A549 (cell line): Measurements from ENCODE around the gene SPIB. TPM values are rescaled to one million over a fixed set of nuclear protein-coding genes. Genes with fewer than 3 reads are reported as not detected.

Source experiments
- ATAC-seq, 2 experiments: fragments of 200-7000 bp in 1 of 2; fragments of >200 bp in 1 of 2; cut with Nextera tagmentation in 1 of 2; cut with Tn5 transposase in 1 of 2; 3 replicates each; pipeline versions ENCODE4 v1.8.0 to v1.9.1; 2018 to 2020; ENCODE audit warnings: mild to moderate bottlenecking in 1 of 2, moderate library complexity in 1 of 2
- CTCF ChIA-PET: fragments of 300-600 bp; sonication (Branson Sonifier 250); formaldehyde crosslinking; extraction: SDS; loops from one replicate; lab custom pipeline; 2021; ENCODE audit warnings: antibody characterized with exemption, inconsistent platforms; lab: Yijun Ruan, JAX
- POLR2A ChIA-PET: fragments of 350-600 bp; formaldehyde crosslinking; extraction: SDS; loops from one replicate; lab custom pipeline; 2021; ENCODE audit warnings: antibody characterized with exemption, inconsistent platforms; lab: Yijun Ruan, JAX
- DNase-seq, 2 experiments: peaks; one replicate each; pipeline versions ENCODE4 v3.0.0 to v3.0.0-alpha.2; 2011 to 2016; ENCODE audit warnings: low read depth in 1 of 2, low spot score in 1 of 2
- FAIRE-seq: peaks from 2 replicates; lab custom pipeline; 2011; peaks lifted over from hg19 to GRCh38; lab: Jason Lieb, UNC
- H3K27ac ChIP-seq, 2 experiments: fragments of >200 bp; sonication (Bioruptor Twin); formaldehyde crosslinking; 3 replicates each; pipeline ENCODE4 v1.5.1; 2016 to 2017
- H3K4me1 ChIP-seq: fragments of >200 bp; sonication (Bioruptor Twin); formaldehyde crosslinking; 3 replicates; pipeline ENCODE4 v1.6.1; 2016
- H3K4me2 ChIP-seq: fragments of >200 bp; sonication (Bioruptor Twin); formaldehyde crosslinking; 3 replicates; pipeline ENCODE4 v1.6.1; 2016
- H3K4me3 ChIP-seq: fragments of >200 bp; sonication (Bioruptor Twin); formaldehyde crosslinking; 3 replicates; pipeline ENCODE4 v1.5.1; 2016
- H3K9me3 ChIP-seq: fragments of >200 bp; sonication (Bioruptor Twin); formaldehyde crosslinking; 3 replicates; pipeline ENCODE4 v1.6.1; 2016
- ATOH8 ChIP-seq: fragments of 250-450 bp; sonication (Bioruptor Pico); IDR thresholded peaks from 2 replicates; pipeline ENCODE4 v1.5.0; 2020; ENCODE audit warnings: low read depth, mild to moderate bottlenecking, moderate library complexity
- BCL3 ChIP-seq: fragments of >200 bp; sonication (Bioruptor Twin); formaldehyde crosslinking; IDR thresholded peaks from 3 replicates; pipeline ENCODE4 v1.6.1; 2016
- BHLHE40 ChIP-seq: IDR thresholded peaks from 2 replicates; pipeline ENCODE4 v1.6.1; 2012; ENCODE audit warnings: low read depth, low read length, inconsistent platforms
- CBX8 ChIP-seq: fragments of 200-600 bp; sonication (generic); IDR thresholded peaks from 2 replicates; pipeline ENCODE4 v1.6.1; 2016
- CHD4 ChIP-seq: fragments of 200-600 bp; sonication (generic); IDR thresholded peaks from 2 replicates; pipeline ENCODE4 v1.6.1; 2016; ENCODE audit warnings: antibody characterized with exemption, mild to moderate bottlenecking, borderline replicate concordance
- ELK1 ChIP-seq: fragments of 150-350 bp; IDR thresholded peaks from 2 replicates; pipeline ENCODE4 v1.6.1; 2014; ENCODE audit warnings: low read depth, mild to moderate bottlenecking, low read length
- EP300 ChIP-seq, 2 experiments: fragments of >200 bp; sonication (Bioruptor Twin); formaldehyde crosslinking; IDR thresholded peaks; 2 replicates in 1 of 2; 3 replicates in 1 of 2; pipeline ENCODE4 v1.6.1; 2016 to 2017
- FOXS1 ChIP-seq: fragments of 250-450 bp; sonication (Bioruptor Pico); IDR thresholded peaks from 2 replicates; pipeline ENCODE4 v1.5.0; 2020; ENCODE audit warnings: mild to moderate bottlenecking, moderate library complexity
- GATA3 ChIP-seq: IDR thresholded peaks from 2 replicates; pipeline ENCODE4 v1.6.1; 2012; ENCODE audit warnings: borderline replicate concordance
- HEYL ChIP-seq: fragments of 250-450 bp; sonication (Bioruptor Pico); IDR thresholded peaks from 2 replicates; pipeline ENCODE4 v1.8.0; 2021; ENCODE audit warnings: mild to moderate bottlenecking, moderate library complexity
- HMGXB4 ChIP-seq: fragments of 250-450 bp; sonication (Bioruptor Pico); IDR thresholded peaks from 2 replicates; pipeline ENCODE4 v1.5.0; 2021; ENCODE audit warnings: mild to moderate bottlenecking, moderate library complexity, borderline replicate concordance
- HOXB13 ChIP-seq: fragments of 250-450 bp; sonication (Bioruptor Pico); IDR thresholded peaks from 2 replicates; pipeline ENCODE4 v1.5.0; 2020; ENCODE audit warnings: low read depth, mild to moderate bottlenecking, moderate library complexity
- JUN ChIP-seq, 2 experiments: fragments of >200 bp; sonication (Bioruptor Twin); formaldehyde crosslinking; IDR thresholded peaks; 2 replicates in 1 of 2; 3 replicates in 1 of 2; pipeline ENCODE4 v1.6.1; 2016 to 2017
- JUNB ChIP-seq: fragments of >200 bp; sonication (Bioruptor Twin); formaldehyde crosslinking; IDR thresholded peaks from 2 replicates; pipeline ENCODE4 v1.6.1; 2016
- KDM1A ChIP-seq: fragments of 200-600 bp; sonication (generic); IDR thresholded peaks from 2 replicates; pipeline ENCODE4 v1.6.1; 2016; ENCODE audit warnings: low read depth, mild to moderate bottlenecking
- KDM5A ChIP-seq: fragments of 200-600 bp; sonication (generic); IDR thresholded peaks from 2 replicates; pipeline ENCODE4 v1.6.1; 2016; ENCODE audit warnings: antibody characterized with exemption, mild to moderate bottlenecking
- MAZ ChIP-seq: fragments of 150-350 bp; IDR thresholded peaks from 2 replicates; pipeline ENCODE4 v1.6.1; 2014; ENCODE audit warnings: antibody characterized with exemption, low read depth, low read length, borderline replicate concordance
- PHF8 ChIP-seq: fragments of 200-600 bp; sonication (generic); IDR thresholded peaks from 2 replicates; pipeline ENCODE4 v1.6.1; 2016; ENCODE audit warnings: low read depth, mild to moderate bottlenecking, antibody characterized with exemption, moderate library complexity, borderline replicate concordance
- POLR2A ChIP-seq: IDR thresholded peaks from 2 replicates; pipeline ENCODE4 v1.6.1; 2012; ENCODE audit warnings: mild to moderate bottlenecking, low read length
- RAD21 ChIP-seq, 2 experiments: fragments of >200 bp in 1 of 2; sonication (Bioruptor Twin) in 1 of 2; formaldehyde crosslinking in 1 of 2; IDR thresholded peaks in 1 of 2; conservative IDR thresholded peaks in 1 of 2; 2 replicates in 1 of 2; 3 replicates in 1 of 2; pipeline ENCODE4 v1.6.1; 2012 to 2018; ENCODE audit warnings: inconsistent platforms in 1 of 2
- RFX5 ChIP-seq: fragments of 450-650 bp; IDR thresholded peaks from 2 replicates; pipeline ENCODE4 v1.7.1; 2014; ENCODE audit warnings: antibody characterized with exemption, mild to moderate bottlenecking, moderate library complexity
- TFCP2L1 ChIP-seq: fragments of 250-450 bp; sonication (Bioruptor Pico); IDR thresholded peaks from 2 replicates; pipeline ENCODE4 v1.5.0; 2021; ENCODE audit warnings: mild to moderate bottlenecking
- ZC3H11A ChIP-seq: fragments of 450-650 bp; IDR thresholded peaks from 2 replicates; pipeline ENCODE4 v1.6.1; 2014; ENCODE audit warnings: antibody characterized with exemption, mild to moderate bottlenecking
- ZNF302 ChIP-seq: fragments of 250-450 bp; sonication (Bioruptor Pico); IDR thresholded peaks from 2 replicates; pipeline ENCODE4 v1.9.0; 2021; ENCODE audit warnings: inconsistent platforms, mild to moderate bottlenecking, moderate library complexity
- ZSCAN20 ChIP-seq: fragments of 250-450 bp; sonication (Bioruptor Pico); IDR thresholded peaks from 2 replicates; pipeline ENCODE4 v1.8.0; 2022; ENCODE audit warnings: mild to moderate bottlenecking, moderate library complexity
- WGBS: methylation state at CpG from one replicate; pipeline ENCODE4 v1.1.6; 2017; ENCODE audit errors: missing lambda C conversion rate; 5-methylcytosine and 5-hydroxymethylcytosine counted together
- polyA plus RNA-seq, 4 experiments: library from polyadenylated mRNA; depleted of rRNA in 3 of 4; stranded (reverse); fragments of >200 nt; fragmentation: RNase III in 1 of 4; extraction: RNeasy Plus Mini Kit Qiagen cat#74134 plus additional on column Dnase treatment in 1 of 4; gene quantifications; 2 replicates in 3 of 4; 3 replicates in 1 of 4; pipeline ENCODE4 v1.2.3, GENCODE V29; 2011 to 2017

The SPIB gene
- polyA plus RNA-seq, 2 of the 4 experiments (the other 2 are of a cell fraction) = 0.03 TPM; not detected in 1

GRCh38 chr19:50462970-50463369 lies 44.2 kb downstream of the SPIB start:
- FAIRE-seq = no peak
- peaks cover 16% of the 10 kb centered on the region for H3K4me1 ChIP-seq
- ATAC-seq = no peak
- no peak overlapping the region for H3K4me2 ChIP-seq
- DNase-seq = no peak
- no peak for TF ChIP-seq CBX8
- no peak for TF ChIP-seq JUN (IDR thresholded peaks at IDR 0.05)
- TF ChIP-seq HEYL (CRISPR knock-in tag) = no peak
- TF ChIP-seq EP300 (IDR thresholded peaks at IDR 0.05) = no peak
- H3K4me3 ChIP-seq = no peak overlapping the region
- no peaks in the 10 kb centered on the region for H3K9me3 ChIP-seq
- ChIA-PET POLR2A (interaction anchor here (1.4 kb wide), 1 partner anchor 94 kb away, joined by 3 read pairs; no protein-coding TSS in a partner anchor), CTCF (interaction anchor here (0.6 to 7.5 kb wide), 18 partner anchors 11 to 121 kb away, joined by 3 to 175 read pairs (median 17); partner anchors contain the start of genes EMC10 and NAPSA)
- no peak overlapping the region for H3K27ac ChIP-seq
- WGBS = 69% methylated on average over 7 of the region's 7 CpGs

- no peak for FAIRE-seq
- CTCF ChIA-PET = interaction anchor here (0.7 to 7.5 kb wide), 8 partner anchors 8 to 107 kb away, joined by 3 to 175 read pairs (median 8); partner anchors contain the start of gene NAPSA
- no peak for TF ChIP-seq ZC3H11A
- no peak for TF ChIP-seq MAZ
- no peak for TF ChIP-seq JUNB
- TF ChIP-seq RFX5 = no peak
- TF ChIP-seq GATA3 = no peak
- no peak for TF ChIP-seq KDM1A
- TF ChIP-seq POLR2A = no peak
- TF ChIP-seq CHD4 = no peak
- TF ChIP-seq RAD21 (conservative IDR thresholded peaks at IDR 0.05 in 1 of 2, IDR thresholded peaks at IDR 0.05 in 1 of 2) = no peak
- no peak for TF ChIP-seq KDM5A
- no peak for TF ChIP-seq BCL3
- TF ChIP-seq JUN (IDR thresholded peaks at IDR 0.05) = no peak
- no peak for TF ChIP-seq TFCP2L1
- no peak for TF ChIP-seq FOXS1 (CRISPR knock-in tag)
- TF ChIP-seq ZSCAN20 (CRISPR knock-in tag) = no peak
- TF ChIP-seq ATOH8 (CRISPR knock-in tag) = no peak
- no peak for TF ChIP-seq HMGXB4 (CRISPR knock-in tag)
Measured at GRCh38 chr19:50464348-50464747, 45.6 kb downstream of the SPIB start.

GRCh38 chr19:50465000-50465399 lies 46.3 kb downstream of the SPIB start:
- no peak overlapping the region for H3K4me3 ChIP-seq
- no peak for TF ChIP-seq ZSCAN20 (CRISPR knock-in tag)
- TF ChIP-seq HOXB13 (CRISPR knock-in tag) = no peak
- TF ChIP-seq BHLHE40 = no peak
- no peak for TF ChIP-seq PHF8
- TF ChIP-seq ELK1 = no peak
- TF ChIP-seq ZNF302 (CRISPR knock-in tag) = no peak
- TF ChIP-seq, all 56 proteins: peak for 0
- no peaks in the 10 kb centered on the region for H3K9me3 ChIP-seq
- no peak overlapping the region for H3K4me2 ChIP-seq
- H3K27ac ChIP-seq = no peak overlapping the region
- FAIRE-seq (no peak), ATAC-seq (no peak), DNase-seq (no peak)
- peaks cover 11% of the 10 kb centered on the region for H3K4me1 ChIP-seq
- POLR2A ChIA-PET = interaction anchor here (2.2 kb wide), 1 partner anchor 96 kb away, joined by 6 read pairs; no protein-coding TSS in a partner anchor
- WGBS = 90% methylated on average over 6 of the region's 13 CpGs
- CTCF ChIA-PET = interaction anchor here (1.3 to 7.5 kb wide), 9 partner anchors 10 to 319 kb away, joined by 3 to 175 read pairs (median 10); partner anchors contain the start of gene NAPSA

More at GRCh38 chr19:50464348-50464747, 45.6 kb downstream of the SPIB start:
- DNase-seq (no peak), ATAC-seq (no peak)
- Histone ChIP-seq H3K4me1 (peaks cover 16% of the 10 kb centered on the region), H3K4me2 (no peak overlapping the region), H3K9me3 (no peaks in the 10 kb centered on the region), H3K27ac (no peak overlapping the region), H3K4me3 (no peak overlapping the region)
- 61% methylated on average over 16 of the region's 19 CpGs for WGBS
- POLR2A ChIA-PET = interaction anchor here (2.2 kb wide), 1 partner anchor 95 kb away, joined by 6 read pairs; no protein-coding TSS in a partner anchor
